BE2C (cell line): ENCODE results near the gene TBC1D10A.

Source experiments
- DNase-seq: peaks from one replicate; pipeline ENCODE4 v3.0.0-alpha.2; 2020
- H3K27me3 ChIP-seq: fragments of 250-450 bp; sonication (Bioruptor Pico); 2 replicates; pipeline ENCODE4 v1.5.1; 2020; ENCODE audit warnings: mild to moderate bottlenecking
- H3K36me3 ChIP-seq: fragments of 250-450 bp; sonication (Bioruptor Pico); 2 replicates; pipeline ENCODE4 v1.5.1; 2020; ENCODE audit warnings: mild to moderate bottlenecking
- H3K4me1 ChIP-seq: fragments of 250-450 bp; sonication (Bioruptor Pico); 2 replicates; pipeline ENCODE4 v1.5.1; 2020
- H3K4me3 ChIP-seq: 2 replicates; pipeline ENCODE4 v1.5.1; 2011; ENCODE audit warnings: low read depth, low read length
- H3K9me3 ChIP-seq: fragments of 250-450 bp; sonication (Bioruptor Pico); 2 replicates; pipeline ENCODE4 v1.5.1; 2020
- CTCF ChIP-seq: IDR thresholded peaks from 2 replicates; pipeline ENCODE4 v1.5.1; 2012; ENCODE audit warnings: mild to moderate bottlenecking, low read depth, low read length

TBC1D10A gene

DNA sequence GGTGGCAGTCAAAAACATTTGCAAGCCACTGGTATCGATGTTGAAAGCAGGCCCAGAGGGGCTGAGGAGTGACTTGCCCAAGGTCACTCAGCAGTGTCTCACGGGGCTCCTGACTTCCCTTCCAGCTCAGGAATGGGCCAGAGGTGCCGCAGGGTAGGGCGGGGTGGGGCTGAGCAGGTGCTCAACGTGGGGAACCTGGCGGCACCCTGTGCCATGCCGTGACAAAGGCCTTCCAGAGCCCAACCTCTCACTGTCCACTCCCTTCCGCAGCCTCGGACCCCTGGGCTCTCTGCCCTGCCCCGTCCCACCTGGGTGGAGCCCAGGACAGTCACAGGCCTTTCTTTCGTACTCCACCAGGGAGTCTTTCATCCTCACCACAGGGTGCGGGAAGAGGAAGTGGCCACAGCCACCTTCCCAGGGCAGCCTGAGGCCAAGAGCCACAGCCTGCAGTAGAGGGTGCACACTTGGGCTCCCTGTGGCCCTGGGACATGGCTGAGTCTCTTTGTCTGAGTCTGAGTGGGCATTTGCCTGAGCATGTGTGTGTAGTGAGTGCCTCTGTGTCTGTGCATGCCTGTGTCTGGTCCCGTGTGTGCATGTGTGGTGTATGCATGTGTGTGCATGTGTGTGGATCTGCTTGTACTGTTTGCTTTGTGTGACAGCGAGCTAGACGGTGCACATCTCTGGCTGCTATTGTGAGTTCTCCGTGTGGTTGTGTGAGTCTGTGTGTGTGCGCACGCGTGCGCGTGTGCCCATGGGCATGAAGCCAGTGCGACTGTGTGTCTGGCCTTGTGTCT, 74.1 kb downstream of the TBC1D10A start:
- no peaks in the 10 kb centered on the region for H3K27me3 ChIP-seq
- H3K9me3 ChIP-seq: no peaks in the 10 kb centered on the region
- DNase-seq: no peak
- TF ChIP-seq CTCF: no peak
- no peaks in the 10 kb centered on the region for H3K36me3 ChIP-seq
- H3K4me1 ChIP-seq: peaks cover 30% of the 10 kb centered on the region
- H3K4me3 ChIP-seq: no peak overlapping the region; the same call in 1 of the 2 replicates

DNA sequence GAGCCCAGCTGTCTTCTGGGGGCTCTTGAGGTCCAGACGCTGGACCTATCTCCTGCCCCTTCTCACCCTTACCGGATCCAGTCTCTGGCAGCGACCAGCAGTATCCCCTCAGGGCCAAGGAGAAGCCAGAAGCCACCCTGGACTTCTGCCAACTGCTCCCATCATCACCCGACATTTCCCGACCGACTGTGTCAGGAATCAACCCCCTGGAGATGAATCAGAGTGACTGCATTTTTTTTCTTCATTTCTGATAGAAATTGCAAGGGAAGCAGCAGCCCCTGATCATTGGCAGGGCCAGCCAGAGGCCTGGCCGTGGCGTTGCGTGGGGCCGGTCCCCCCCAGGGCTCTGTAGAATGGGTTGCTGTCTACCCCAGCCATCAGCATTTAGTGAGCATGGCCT, 75.0 kb downstream of the TBC1D10A start:
- no peak for TF ChIP-seq CTCF
- Histone ChIP-seq H3K9me3 (no peaks in the 10 kb centered on the region), H3K36me3 (no peaks in the 10 kb centered on the region), H3K4me3 (no peak overlapping the region; the same call in 1 of the 2 replicates), H3K4me1 (peaks cover 30% of the 10 kb centered on the region), H3K27me3 (no peaks in the 10 kb centered on the region)
- peak; percentile 92 for DNase-seq

- Histone ChIP-seq H3K4me3 (no peak overlapping the region), H3K9me3 (no peaks in the 10 kb centered on the region), H3K4me1 (peaks cover 28% of the 10 kb centered on the region), H3K36me3 (no peaks in the 10 kb centered on the region), H3K27me3 (peaks cover 8% of the 10 kb centered on the region; the same call in 1 of the 2 replicates)
- DNase-seq: no peak
- no peak for TF ChIP-seq CTCF
Observed at GRCh38 chr22:30250661-30251267, 76.0 kb downstream of the TBC1D10A start.

DNA sequence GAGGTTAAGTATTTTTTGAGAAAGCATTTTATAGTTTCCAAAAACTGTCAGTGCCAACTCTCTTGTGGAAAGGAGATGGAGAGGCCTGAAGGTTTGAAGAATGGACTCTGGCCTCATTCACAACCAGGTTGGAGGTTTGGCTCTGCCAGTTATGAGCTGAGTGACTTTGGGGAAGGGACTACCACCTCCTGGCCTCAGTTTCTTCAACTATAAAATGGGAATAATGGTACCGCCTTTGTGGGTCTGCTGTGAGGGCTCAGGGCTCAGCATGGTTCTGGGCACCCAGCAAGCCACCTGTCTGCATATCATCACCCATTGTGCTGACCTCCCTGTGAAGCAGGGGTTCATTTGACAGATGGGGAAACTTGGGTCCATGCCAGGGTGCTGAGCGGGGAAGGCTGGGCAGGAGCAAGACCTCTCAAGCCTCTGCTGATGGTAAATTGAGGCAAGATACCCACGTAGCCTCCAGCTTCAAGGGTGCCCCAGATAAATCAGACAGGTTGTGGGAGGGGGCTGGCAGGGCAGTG, 76.6 kb downstream of the TBC1D10A start:
- DNase-seq: no peak
- Histone ChIP-seq H3K4me1 (peaks cover 28% of the 10 kb centered on the region), H3K9me3 (no peaks in the 10 kb centered on the region), H3K27me3 (peaks cover 8% of the 10 kb centered on the region; the same call in 1 of the 2 replicates), H3K36me3 (no peaks in the 10 kb centered on the region), H3K4me3 (no peak overlapping the region)
- no peak for TF ChIP-seq CTCF

GRCh38 chr22:30249049-30250038, 77.4 kb downstream of the TBC1D10A start:
- peaks cover 26% of the 10 kb centered on the region for H3K4me1 ChIP-seq
- no peaks in the 10 kb centered on the region for H3K36me3 ChIP-seq
- no peak overlapping the region for H3K4me3 ChIP-seq
- TF ChIP-seq CTCF: no peak
- no peak for DNase-seq
- no peaks in the 10 kb centered on the region for H3K9me3 ChIP-seq
- peaks cover 8% of the 10 kb centered on the region; the same call in 1 of the 2 replicates for H3K27me3 ChIP-seq
